SW480 (cell line): ENCODE measurements around the gene NAV2.
"Not testable (repeated sequence)": the region's sequence is repeated elsewhere in the genome, so short reads cannot be mapped to it uniquely, and the experiment has no call there.

Experiments used
- DNase-seq: peaks from one replicate; pipeline ENCODE4 v3.0.0-alpha.2; 2016; ENCODE audit warnings: low spot score

NAV2 gene

GRCh38 chr11:20118209-20118608 is 405.6 kb downstream of the NAV2 start:
- no peak for DNase-seq

DNA sequence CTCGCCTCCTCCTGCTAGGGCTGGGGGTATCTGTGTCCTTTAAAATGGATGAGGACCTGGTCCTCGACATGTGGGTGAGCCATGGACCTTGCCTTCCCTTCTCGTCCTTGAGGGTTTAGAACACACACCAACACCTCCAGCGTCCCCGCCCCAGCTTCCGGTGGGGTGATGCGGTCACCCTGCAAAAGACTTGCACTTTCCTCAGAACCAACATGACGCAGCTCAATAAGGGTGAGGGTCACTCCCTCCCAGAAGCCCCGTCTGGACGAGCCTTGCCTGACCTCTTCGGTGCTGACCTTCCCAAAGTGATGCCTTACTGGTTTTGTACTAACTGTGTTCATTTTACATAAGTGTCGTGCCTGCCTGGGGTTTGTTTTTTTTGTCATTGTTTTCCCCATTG is 406.7 kb downstream of the NAV2 start:
- no peak for DNase-seq

DNA sequence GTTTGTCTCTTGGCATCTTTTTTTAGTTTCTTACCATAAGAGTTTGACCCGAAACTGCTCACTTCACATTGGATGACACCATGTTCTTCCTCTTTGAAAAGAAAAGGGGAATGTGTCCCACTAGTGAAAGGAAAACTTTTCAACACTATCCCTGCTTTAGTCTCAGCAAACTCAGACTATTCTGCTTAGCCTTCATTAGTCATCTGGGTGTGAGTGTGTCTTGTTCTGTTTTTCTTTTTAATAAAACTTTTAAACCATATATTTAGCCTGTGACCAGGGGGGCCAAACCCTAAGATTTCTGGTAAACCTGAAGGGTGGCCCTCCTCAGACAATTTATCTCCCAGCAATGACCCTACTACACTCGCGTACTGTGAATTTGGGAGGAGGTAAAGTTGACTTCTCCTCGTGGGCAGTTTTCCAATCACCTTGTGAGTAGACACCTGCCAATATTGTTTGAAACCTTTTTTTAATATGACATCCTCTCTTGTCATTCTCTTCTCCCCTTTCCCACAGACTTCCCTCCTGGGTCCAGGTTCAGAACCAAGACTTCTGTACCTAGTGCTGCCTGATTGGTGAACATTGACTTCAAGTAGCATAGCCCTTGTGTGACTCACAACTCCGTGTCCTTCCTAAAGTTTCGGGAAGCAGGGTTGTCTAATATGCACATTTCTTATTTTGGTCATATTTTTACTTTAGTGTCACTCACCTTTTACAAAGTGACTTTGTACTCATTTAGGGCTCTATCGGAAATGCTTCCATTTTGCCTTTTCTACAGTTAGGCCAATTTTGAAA is 407.7 kb downstream of the NAV2 start:
- no peak for DNase-seq

- no peak for DNase-seq
These were observed 409.5 kb downstream of the NAV2 start for GRCh38 chr11:20122131-20122530.

DNA sequence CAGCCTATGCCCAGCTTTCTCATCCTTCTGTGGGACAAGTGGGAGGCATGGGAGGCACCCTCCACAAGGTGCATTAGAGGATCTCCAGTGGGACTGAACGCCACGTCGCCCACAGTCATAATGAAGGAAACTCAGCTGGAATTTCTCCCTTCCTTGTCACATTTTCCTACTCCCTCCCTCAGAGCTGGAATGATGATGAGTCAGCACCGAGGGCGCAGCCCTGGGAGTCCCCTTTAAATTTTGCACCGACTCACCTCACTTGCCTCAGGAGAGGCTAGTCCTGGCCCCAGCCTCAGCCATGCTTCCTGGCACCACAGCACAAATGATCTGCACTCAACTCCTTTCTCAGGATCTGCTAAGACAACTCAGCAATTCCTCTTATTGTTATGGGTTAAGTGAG is 413.3 kb downstream of the NAV2 start:
- no peak for DNase-seq

DNA sequence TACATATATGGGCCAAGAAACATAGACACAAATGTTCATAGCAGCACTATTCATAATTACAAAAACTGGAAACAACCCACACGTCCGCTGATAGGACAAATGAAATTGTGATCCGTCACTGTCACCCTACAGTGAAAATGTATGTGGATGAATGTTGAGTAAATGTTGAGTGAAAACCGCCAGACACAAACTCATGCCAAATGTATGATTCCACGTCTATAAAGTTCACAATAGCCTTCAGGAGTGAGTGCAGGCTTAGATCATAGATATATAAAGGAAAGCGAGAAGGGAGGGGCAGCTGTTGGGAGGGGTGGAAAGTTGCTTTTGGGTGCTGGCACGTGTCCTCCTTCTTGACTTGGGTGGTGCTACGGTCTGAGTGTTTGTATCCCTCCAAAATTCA is 414.1 kb downstream of the NAV2 start:
- no peak for DNase-seq

- DNase-seq: peak; percentile 54
These were observed 415.3 kb downstream of the NAV2 start for GRCh38 chr11:20127671-20128527.

DNA sequence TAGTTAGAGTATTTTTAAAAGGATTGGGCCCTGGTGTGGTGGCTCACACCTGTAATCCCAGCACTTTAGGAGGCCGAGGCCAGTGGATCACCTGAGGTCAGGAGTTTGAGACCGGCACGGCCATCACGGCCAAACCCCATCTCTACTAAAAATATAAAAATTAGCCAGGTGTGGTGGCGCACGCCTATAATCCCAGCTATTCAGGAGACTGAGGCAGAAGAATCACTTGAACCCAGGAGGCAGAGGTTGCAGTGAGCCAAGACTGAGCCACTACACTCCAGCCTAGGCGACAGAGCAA is 415.8 kb downstream of the NAV2 start:
- not testable (repeated sequence) for DNase-seq

DNA sequence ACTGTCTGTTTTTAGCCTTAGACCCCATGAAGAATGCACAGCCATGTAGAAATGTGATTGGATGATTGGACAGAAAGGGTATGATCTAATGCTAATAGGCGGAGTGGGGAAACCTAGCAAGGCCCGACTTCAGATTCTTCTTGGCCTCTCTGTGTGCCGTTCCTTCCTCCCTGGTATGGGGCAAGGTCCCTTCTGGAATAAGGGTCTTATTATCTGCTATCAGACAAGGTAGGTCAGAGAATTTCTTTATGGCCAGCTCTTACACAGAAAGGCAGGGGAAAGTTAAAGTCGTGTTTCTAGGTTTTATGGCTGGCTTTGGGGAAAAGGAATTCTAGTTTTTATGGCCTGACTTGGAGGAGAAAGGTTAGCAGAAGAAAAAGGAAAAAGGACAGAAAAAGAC is 417.0 kb downstream of the NAV2 start:
- DNase-seq: no peak

GRCh38 chr11:20131788-20132666 is 419.4 kb downstream of the NAV2 start:
- no peak for DNase-seq

- DNase-seq: no peak
These were observed 420.0 kb downstream of the NAV2 start for GRCh38 chr11:20132667-20133039.

GRCh38 chr11:20134991-20135736 is 422.5 kb downstream of the NAV2 start:
- peak; percentile 10 for DNase-seq

- DNase-seq: no peak
These were observed 425.0 kb downstream of the NAV2 start for GRCh38 chr11:20137637-20138036.

- no peak for DNase-seq
These were observed 426.1 kb downstream of the NAV2 start for GRCh38 chr11:20138707-20139106.

DNA sequence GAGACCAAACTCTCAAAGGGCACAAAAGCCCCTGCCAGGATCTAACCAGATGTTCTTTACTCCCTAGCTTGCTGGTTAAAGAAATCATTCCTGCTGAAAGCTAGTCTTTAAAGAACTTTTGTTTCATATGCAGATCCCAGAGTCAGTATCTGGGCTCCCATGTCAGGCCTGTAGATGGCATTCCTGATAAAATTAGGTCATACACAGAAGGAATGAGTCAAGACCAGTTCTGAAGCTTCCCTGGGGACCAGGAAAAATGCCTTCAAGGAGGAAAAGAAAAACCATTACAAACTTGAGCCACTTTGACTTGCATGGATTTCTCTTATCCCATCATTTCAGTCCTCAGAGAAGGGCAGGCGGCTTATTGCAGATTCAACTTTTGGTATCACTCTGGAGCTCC is 441.7 kb downstream of the NAV2 start:
- no peak for DNase-seq

GRCh38 chr11:20155683-20156279 is 443.1 kb downstream of the NAV2 start:
- peak; percentile 54 for DNase-seq

GRCh38 chr11:20156280-20156875 is 443.7 kb downstream of the NAV2 start:
- peak; percentile 78 for DNase-seq

- peak; percentile 37 for DNase-seq
These were observed 444.4 kb downstream of the NAV2 start for GRCh38 chr11:20156876-20157613.

GRCh38 chr11:20157728-20158127 is 445.1 kb downstream of the NAV2 start:
- DNase-seq: no peak

DNA sequence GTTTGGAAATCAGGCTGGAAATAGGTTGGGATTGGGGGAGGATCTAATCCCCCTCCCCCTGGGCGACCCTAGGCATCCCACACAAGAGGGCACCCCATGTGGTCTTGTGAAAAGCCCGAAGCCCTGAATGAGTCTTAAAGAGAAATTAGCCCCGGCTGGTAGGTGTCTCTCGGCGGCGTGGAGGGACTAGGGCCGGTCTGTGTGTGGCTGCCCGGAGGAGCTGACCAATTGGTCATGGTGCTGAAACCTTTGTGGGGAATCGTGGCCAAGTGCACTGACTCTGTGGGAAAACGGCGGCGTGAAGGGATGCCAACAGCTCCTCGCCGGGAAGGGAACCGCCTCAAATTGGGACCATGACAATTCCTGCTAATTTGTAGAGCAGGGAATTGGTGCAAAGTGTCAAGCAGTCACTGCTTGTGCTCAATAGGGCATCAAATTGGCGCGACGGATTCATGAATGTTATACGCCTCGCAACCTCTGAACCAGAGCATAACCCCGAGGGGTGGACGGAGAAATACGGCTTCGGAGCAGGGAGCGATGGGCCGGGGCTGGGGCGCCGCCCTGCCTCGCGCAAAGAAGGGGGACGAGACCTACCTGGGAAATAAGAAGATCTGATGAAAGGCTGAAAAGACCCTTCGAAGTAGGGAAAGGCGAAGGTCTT is 446.1 kb downstream of the NAV2 start:
- DNase-seq: no peak
